Measurements from ENCODE around the gene ARL3. TPM values are rescaled to one million over a fixed set of nuclear protein-coding genes. Genes with fewer than 3 reads are reported as not detected.
"Not testable (repeated sequence)": the region's sequence is repeated elsewhere in the genome, so short reads cannot be mapped to it uniquely, and the experiment has no call there.

The ARL3 gene
- polyA plus RNA-seq, 2 donors, result 2.2 to 4.6 TPM

DNA sequence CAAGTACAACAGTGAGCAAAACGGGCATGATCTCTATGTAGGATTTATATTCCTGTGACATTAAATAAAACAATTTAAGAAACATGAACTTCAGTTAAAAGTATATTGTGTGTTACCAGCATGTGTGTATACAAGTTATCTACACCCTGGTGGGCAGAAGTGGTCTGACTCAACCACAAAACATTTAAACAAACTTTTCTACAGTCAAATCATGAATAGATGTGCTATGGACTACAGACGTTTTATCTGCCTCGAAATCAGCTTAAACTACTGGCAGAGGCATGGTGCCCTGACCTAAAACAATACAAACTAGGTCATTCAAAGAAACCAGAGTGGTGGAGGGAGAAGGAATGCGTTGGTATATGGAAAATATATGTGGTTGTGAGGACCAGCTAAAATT, 3.6 kb downstream of the ARL3 start:
- 46 to 47% methylated on average over 4 of the region's 4 CpGs for WGBS, 2 donors
- no peaks in the 10 kb centered on the region for H3K36me3 ChIP-seq (ENCODE audit: control insufficient read depth in 2 of 2, insufficient read depth in 2 of 2, low read length in 1 of 2)
- H3K4me1 ChIP-seq (ENCODE audit: control insufficient read depth in 2 of 2, insufficient read depth in 2 of 2, low read length in 1 of 2), result peaks cover 0 to 2% of the 10 kb centered on the region in 2 donors
- H3K9me3 ChIP-seq (ENCODE audit: control insufficient read depth in 2 of 2, insufficient read depth in 1 of 2, low read depth in 1 of 2, low read length in 1 of 2), result no peaks in the 10 kb centered on the region
- no peak overlapping the region for H3K4me3 ChIP-seq (ENCODE audit: low read depth in 1 of 2, low read length in 2 of 2)
- no peaks in the 10 kb centered on the region for H3K27me3 ChIP-seq (ENCODE audit: control insufficient read depth in 1 of 2, insufficient read depth in 2 of 2, low read length in 2 of 2)
- no peak overlapping the region for H3K27ac ChIP-seq (ENCODE audit: low read depth in 2 of 2, low read length in 1 of 2)

DNA sequence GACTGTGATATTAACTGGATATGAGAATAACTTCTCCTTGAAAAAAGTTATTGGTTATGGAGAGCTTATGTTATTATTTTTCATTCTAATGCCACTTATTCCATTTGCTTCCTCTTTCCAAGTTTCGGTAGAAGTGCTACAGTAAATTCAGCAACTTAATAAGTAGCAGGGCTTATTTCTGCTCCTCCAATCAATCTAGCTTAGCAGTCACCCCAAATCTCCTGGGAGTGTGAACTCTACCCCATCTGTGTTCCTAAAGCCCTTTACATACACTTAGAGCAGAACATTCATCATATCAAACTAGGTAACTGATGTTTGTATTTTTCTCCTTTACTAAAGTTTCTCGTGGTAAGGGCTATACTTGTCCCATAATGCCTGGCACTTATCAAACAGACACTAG, 8.7 kb downstream of the ARL3 start:
- Histone ChIP-seq H3K9me3 (ENCODE audit: control insufficient read depth in 2 of 2, insufficient read depth in 1 of 2, low read depth in 1 of 2, low read length in 1 of 2) (no peaks in the 10 kb centered on the region), H3K27me3 (ENCODE audit: control insufficient read depth in 1 of 2, insufficient read depth in 2 of 2, low read length in 2 of 2) (no peaks in the 10 kb centered on the region), H3K4me3 (ENCODE audit: low read depth in 1 of 2, low read length in 2 of 2) (no peak overlapping the region), H3K27ac (ENCODE audit: low read depth in 2 of 2, low read length in 1 of 2) (no peak overlapping the region), H3K36me3 (ENCODE audit: control insufficient read depth in 2 of 2, insufficient read depth in 2 of 2, low read length in 1 of 2) (no peaks in the 10 kb centered on the region), H3K4me1 (ENCODE audit: control insufficient read depth in 2 of 2, insufficient read depth in 2 of 2, low read length in 1 of 2) (no peaks in the 10 kb centered on the region)
- 58 to 76% methylated on average over 2 of the region's 2 CpGs for WGBS, 2 donors

DNA sequence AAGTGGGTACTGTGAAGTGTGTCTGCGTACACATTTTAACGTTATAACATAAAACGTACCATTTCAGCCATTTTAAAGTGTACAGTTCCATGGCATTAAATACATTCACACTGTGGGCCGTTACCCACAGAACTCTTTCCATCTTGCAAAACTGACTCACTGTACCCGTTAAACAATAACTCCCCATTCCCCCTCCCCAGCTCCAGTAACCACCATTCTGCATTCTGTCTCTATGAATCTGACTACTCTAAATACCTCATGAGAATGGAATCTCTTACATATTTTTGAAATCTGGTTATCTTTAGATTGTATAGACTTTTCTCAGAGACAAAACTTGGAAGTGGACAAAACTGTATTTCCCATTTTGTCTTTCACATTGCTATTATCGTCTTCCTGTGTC, 9.3 kb downstream of the ARL3 start:
- Histone ChIP-seq H3K4me3 (ENCODE audit: low read depth in 1 of 2, low read length in 2 of 2) (no peak overlapping the region), H3K36me3 (ENCODE audit: control insufficient read depth in 2 of 2, insufficient read depth in 2 of 2, low read length in 1 of 2) (no peaks in the 10 kb centered on the region), H3K4me1 (ENCODE audit: control insufficient read depth in 2 of 2, insufficient read depth in 2 of 2, low read length in 1 of 2) (no peaks in the 10 kb centered on the region), H3K27ac (ENCODE audit: low read depth in 2 of 2, low read length in 1 of 2) (no peak overlapping the region), H3K27me3 (ENCODE audit: control insufficient read depth in 1 of 2, insufficient read depth in 2 of 2, low read length in 2 of 2) (no peaks in the 10 kb centered on the region), H3K9me3 (ENCODE audit: control insufficient read depth in 2 of 2, insufficient read depth in 1 of 2, low read depth in 1 of 2, low read length in 1 of 2) (no peaks in the 10 kb centered on the region)
- WGBS, 2 donors, result 78 to 84% methylated on average over 6 of the region's 6 CpGs

DNA sequence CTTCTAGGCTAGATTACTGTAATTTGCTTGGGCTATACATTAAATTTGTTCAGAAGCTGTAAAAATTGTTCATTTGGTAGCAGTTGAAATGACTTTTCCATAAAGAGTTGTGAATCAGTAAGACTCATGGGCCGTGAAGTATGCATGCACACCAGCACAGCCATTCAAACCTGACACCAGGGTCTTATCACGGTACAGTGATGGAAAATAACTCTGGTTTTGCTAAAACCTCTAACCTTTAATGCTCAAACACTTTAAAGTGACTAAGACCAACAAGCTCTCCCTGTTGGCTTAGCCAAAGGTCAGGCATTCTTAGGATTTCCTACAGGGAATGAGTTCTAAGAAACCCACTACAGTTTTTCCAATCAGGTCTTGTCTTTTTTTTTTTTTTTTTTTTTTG, 11.5 kb downstream of the ARL3 start:
- no peak overlapping the region for H3K4me3 ChIP-seq (ENCODE audit: low read depth in 1 of 2, low read length in 2 of 2)
- H3K27ac ChIP-seq (ENCODE audit: low read depth in 2 of 2, low read length in 1 of 2), result no peak overlapping the region
- peaks cover 0 to 9% of the 10 kb centered on the region in 2 donors for H3K36me3 ChIP-seq (ENCODE audit: control insufficient read depth in 2 of 2, insufficient read depth in 2 of 2, low read length in 1 of 2)
- H3K4me1 ChIP-seq (ENCODE audit: control insufficient read depth in 2 of 2, insufficient read depth in 2 of 2, low read length in 1 of 2), result no peaks in the 10 kb centered on the region
- no peaks in the 10 kb centered on the region for H3K9me3 ChIP-seq (ENCODE audit: control insufficient read depth in 2 of 2, insufficient read depth in 1 of 2, low read depth in 1 of 2, low read length in 1 of 2)
- H3K27me3 ChIP-seq (ENCODE audit: control insufficient read depth in 1 of 2, insufficient read depth in 2 of 2, low read length in 2 of 2), result no peaks in the 10 kb centered on the region
- 79 to 83% methylated on average over 2 of the region's 2 CpGs for WGBS, 2 donors

DNA sequence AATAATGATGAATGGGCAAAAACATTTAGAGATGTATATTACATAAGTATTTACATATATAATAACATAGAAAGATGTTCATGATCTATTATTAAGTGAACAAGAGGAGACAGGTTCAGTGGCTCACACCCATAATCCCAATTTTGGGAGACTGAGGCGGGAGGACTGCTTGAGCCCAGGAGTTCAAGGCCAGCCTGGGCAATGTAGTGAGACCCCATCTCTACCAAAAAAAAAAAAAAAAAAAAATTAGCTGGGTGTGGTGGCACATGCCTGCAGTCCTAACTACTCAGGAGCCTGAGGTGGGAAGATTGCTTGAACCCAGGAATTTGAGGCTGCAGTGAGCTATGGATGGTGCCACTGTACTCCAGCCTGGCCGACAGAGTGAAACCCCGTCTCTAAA, 12.4 kb downstream of the ARL3 start:
- Histone ChIP-seq H3K27ac (ENCODE audit: low read depth in 2 of 2, low read length in 1 of 2) (no peak overlapping the region), H3K4me3 (ENCODE audit: low read depth in 1 of 2, low read length in 2 of 2) (no peak overlapping the region), H3K27me3 (ENCODE audit: control insufficient read depth in 1 of 2, insufficient read depth in 2 of 2, low read length in 2 of 2) (no peaks in the 10 kb centered on the region), H3K36me3 (ENCODE audit: control insufficient read depth in 2 of 2, insufficient read depth in 2 of 2, low read length in 1 of 2) (peaks cover 0 to 9% of the 10 kb centered on the region in 2 donors), H3K4me1 (ENCODE audit: control insufficient read depth in 2 of 2, insufficient read depth in 2 of 2, low read length in 1 of 2) (no peaks in the 10 kb centered on the region), H3K9me3 (ENCODE audit: control insufficient read depth in 2 of 2, insufficient read depth in 1 of 2, low read depth in 1 of 2, low read length in 1 of 2) (no peaks in the 10 kb centered on the region)
- 98% methylated on average over 3 of the region's 3 CpGs for WGBS, 2 donors

DNA sequence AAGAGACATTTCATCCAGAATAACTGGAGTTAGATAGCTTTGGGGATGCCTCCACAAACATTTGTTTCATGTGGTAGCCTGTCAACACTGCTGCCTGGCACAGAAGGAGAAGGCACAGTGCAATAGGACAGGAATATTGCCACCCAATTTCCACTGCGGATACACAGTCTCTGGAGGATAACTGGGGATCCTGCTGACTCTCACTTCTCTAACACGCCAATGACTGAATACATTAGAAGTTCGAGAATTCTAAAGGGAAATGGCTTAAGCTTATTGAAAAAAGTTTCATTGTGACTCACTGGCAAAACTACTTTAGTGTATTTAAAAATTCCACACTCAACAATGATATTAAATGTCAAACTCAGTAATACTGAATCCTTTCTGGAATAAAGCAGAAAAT, 12.9 kb downstream of the ARL3 start:
- Histone ChIP-seq H3K27ac (ENCODE audit: low read depth in 2 of 2, low read length in 1 of 2) (no peak overlapping the region), H3K36me3 (ENCODE audit: control insufficient read depth in 2 of 2, insufficient read depth in 2 of 2, low read length in 1 of 2) (peaks cover 0 to 9% of the 10 kb centered on the region in 2 donors), H3K27me3 (ENCODE audit: control insufficient read depth in 1 of 2, insufficient read depth in 2 of 2, low read length in 2 of 2) (no peaks in the 10 kb centered on the region), H3K4me3 (ENCODE audit: low read depth in 1 of 2, low read length in 2 of 2) (no peak overlapping the region), H3K9me3 (ENCODE audit: control insufficient read depth in 2 of 2, insufficient read depth in 1 of 2, low read depth in 1 of 2, low read length in 1 of 2) (no peaks in the 10 kb centered on the region), H3K4me1 (ENCODE audit: control insufficient read depth in 2 of 2, insufficient read depth in 2 of 2, low read length in 1 of 2) (no peaks in the 10 kb centered on the region)
- WGBS, 2 donors, result 73 to 84% methylated on average over 3 of the region's 3 CpGs

DNA sequence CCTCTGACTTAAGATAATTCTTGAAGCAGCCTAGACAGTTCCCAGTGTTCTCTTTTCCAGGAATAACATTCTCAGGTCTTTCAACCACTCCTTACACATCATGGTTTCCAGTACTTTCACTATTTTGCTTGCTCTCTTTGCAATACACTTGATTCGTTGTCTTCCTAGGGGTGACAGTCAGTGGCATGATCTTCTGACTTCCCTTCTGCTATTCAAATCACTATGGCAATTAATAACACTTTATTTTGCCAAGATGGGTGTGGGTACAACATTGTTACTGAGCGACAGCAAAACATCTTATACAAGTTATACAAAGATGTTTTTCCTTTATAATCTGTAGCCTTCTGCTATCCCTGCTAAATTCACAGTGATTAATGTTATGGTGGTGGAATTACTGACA, 15.3 kb downstream of the ARL3 start:
- Histone ChIP-seq H3K36me3 (ENCODE audit: control insufficient read depth in 2 of 2, insufficient read depth in 2 of 2, low read length in 1 of 2) (peaks cover 0 to 9% of the 10 kb centered on the region in 2 donors), H3K9me3 (ENCODE audit: control insufficient read depth in 2 of 2, insufficient read depth in 1 of 2, low read depth in 1 of 2, low read length in 1 of 2) (no peaks in the 10 kb centered on the region)
- 69 to 80% methylated on average over 2 of the region's 2 CpGs for WGBS, 2 donors

DNA sequence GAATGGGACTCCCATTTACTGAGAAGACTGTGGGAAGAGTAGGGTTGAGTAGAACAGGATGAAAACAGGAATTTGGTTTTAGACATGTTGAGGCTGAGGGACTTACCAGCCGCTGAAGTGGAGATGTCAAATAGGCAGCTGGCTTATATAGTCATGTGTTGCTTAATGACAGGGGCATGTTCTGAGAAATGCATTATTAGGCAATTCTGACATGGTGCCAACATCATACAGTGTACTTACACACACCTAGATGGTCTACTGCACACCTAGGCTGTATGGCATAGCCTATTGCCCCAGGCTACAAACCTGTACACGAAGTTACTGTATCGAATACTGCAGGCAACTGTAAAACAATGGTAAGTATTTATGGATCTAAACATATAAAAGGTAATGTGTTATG, 17.5 kb downstream of the ARL3 start:
- no peaks in the 10 kb centered on the region for H3K4me1 ChIP-seq (ENCODE audit: control insufficient read depth in 2 of 2, insufficient read depth in 2 of 2, low read length in 1 of 2)
- 60 to 76% methylated on average over 3 of the region's 3 CpGs for WGBS, 2 donors
- H3K27me3 ChIP-seq (ENCODE audit: control insufficient read depth in 1 of 2, insufficient read depth in 2 of 2, low read length in 2 of 2), result no peaks in the 10 kb centered on the region
- no peak overlapping the region for H3K27ac ChIP-seq (ENCODE audit: low read depth in 2 of 2, low read length in 1 of 2)
- H3K4me3 ChIP-seq (ENCODE audit: low read depth in 1 of 2, low read length in 2 of 2), result no peak overlapping the region
- peaks cover 0 to 9% of the 10 kb centered on the region in 2 donors for H3K36me3 ChIP-seq (ENCODE audit: control insufficient read depth in 2 of 2, insufficient read depth in 2 of 2, low read length in 1 of 2)
- no peaks in the 10 kb centered on the region for H3K9me3 ChIP-seq (ENCODE audit: control insufficient read depth in 2 of 2, insufficient read depth in 1 of 2, low read depth in 1 of 2, low read length in 1 of 2)

More for the DNA sequence above, 15.3 kb downstream of the ARL3 start:
- no peaks in the 10 kb centered on the region for H3K4me1 ChIP-seq (ENCODE audit: control insufficient read depth in 2 of 2, insufficient read depth in 2 of 2, low read length in 1 of 2)
- no peak overlapping the region for H3K4me3 ChIP-seq (ENCODE audit: low read depth in 1 of 2, low read length in 2 of 2)
- H3K27ac ChIP-seq (ENCODE audit: low read depth in 2 of 2, low read length in 1 of 2), result no peak overlapping the region
- H3K27me3 ChIP-seq (ENCODE audit: control insufficient read depth in 1 of 2, insufficient read depth in 2 of 2, low read length in 2 of 2), result no peaks in the 10 kb centered on the region

DNA sequence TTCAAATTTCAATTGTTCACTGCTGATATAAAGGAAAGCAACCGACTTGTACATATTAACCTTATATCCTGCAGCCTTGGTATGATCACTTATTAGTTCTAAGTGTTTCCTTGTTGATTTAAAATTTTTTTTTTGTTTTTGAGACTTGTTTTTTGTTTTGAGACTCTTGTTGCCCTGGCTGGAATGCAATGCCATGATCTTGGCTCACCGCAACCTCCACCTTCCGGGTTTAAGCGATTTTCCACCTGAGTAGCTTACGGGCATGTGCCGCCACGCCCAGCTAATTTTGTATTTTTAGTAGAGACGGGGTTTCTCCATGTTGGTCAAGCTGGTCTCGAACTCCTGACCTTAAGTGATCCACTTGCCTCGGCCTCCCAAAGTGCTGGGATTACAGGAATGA, 18.8 kb downstream of the ARL3 start:
- not testable (repeated sequence) for H3K36me3 ChIP-seq (ENCODE audit: control insufficient read depth in 2 of 2, insufficient read depth in 2 of 2, low read length in 1 of 2); H3K27me3 ChIP-seq (ENCODE audit: control insufficient read depth in 1 of 2, insufficient read depth in 2 of 2, low read length in 2 of 2); H3K4me3 ChIP-seq (ENCODE audit: low read depth in 1 of 2, low read length in 2 of 2); H3K27ac ChIP-seq (ENCODE audit: low read depth in 2 of 2, low read length in 1 of 2); H3K4me1 ChIP-seq (ENCODE audit: control insufficient read depth in 2 of 2, insufficient read depth in 2 of 2, low read length in 1 of 2); H3K9me3 ChIP-seq (ENCODE audit: control insufficient read depth in 2 of 2, insufficient read depth in 1 of 2, low read depth in 1 of 2, low read length in 1 of 2)
- 94 to 96% methylated on average over 10 of the region's 10 CpGs for WGBS, 2 donors

DNA sequence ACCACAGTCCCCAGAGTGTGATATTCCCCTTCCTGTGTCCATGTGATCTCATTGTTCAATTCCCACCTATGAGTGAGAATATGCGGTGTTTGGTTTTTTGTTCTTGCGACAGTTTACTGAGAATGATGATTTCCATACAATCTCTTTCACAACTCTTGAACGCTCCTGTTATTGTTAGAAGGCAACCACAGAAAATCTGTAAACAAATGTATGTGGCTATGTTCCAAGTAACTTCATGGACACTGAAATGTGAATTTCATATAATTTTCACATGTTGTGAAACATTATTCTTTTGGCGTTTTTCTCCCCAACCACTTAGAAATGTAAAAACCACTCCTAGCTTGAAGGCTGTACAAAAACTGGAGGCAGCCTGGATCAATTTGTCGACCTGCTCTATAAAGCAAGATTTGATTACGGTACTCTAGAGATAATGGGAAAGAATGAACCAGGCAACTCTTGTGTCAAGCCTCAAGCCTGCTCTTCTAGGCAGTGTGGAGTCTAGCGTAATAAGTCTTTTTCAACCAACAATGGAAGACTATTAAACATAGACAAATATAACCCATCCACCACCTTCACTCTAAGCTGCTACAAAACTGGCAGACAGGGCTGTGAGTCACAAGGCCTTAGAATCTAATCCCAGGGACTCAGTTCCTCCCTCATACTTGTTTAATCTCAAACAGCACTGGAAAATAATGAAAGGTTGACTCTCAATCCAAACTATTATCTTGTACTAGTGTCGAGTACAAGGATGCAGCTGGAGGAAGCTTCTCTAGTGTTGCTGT, 22.7 kb downstream of the ARL3 start:
- no peaks in the 10 kb centered on the region for H3K27me3 ChIP-seq (ENCODE audit: control insufficient read depth in 1 of 2, insufficient read depth in 2 of 2, low read length in 2 of 2)
- H3K27ac ChIP-seq (ENCODE audit: low read depth in 2 of 2, low read length in 1 of 2), result no peak overlapping the region
- no peaks in the 10 kb centered on the region for H3K36me3 ChIP-seq (ENCODE audit: control insufficient read depth in 2 of 2, insufficient read depth in 2 of 2, low read length in 1 of 2)
- H3K4me1 ChIP-seq (ENCODE audit: control insufficient read depth in 2 of 2, insufficient read depth in 2 of 2, low read length in 1 of 2), result no peaks in the 10 kb centered on the region
- H3K9me3 ChIP-seq (ENCODE audit: control insufficient read depth in 2 of 2, insufficient read depth in 1 of 2, low read depth in 1 of 2, low read length in 1 of 2), result no peaks in the 10 kb centered on the region
- WGBS, 2 donors, result 65 to 71% methylated on average over 8 of the region's 8 CpGs
- H3K4me3 ChIP-seq (ENCODE audit: low read depth in 1 of 2, low read length in 2 of 2), result no peak overlapping the region

Measured in esophagus (tissue), 2 donors.